H1 (cell line): ENCODE data around the gene ADTRP. TPM values are rescaled to one million over a fixed set of nuclear protein-coding genes. Genes with fewer than 3 reads are reported as not detected.
A peak's percentile ranks its signal among the peaks of the same experiment; 100 is the strongest.

Source experiments
- CTCF ChIA-PET: fragments of 300-600 bp; sonication (Branson Sonifier 250); formaldehyde crosslinking; loops from one replicate; lab custom pipeline; 2021; ENCODE audit not compliant: partially characterized antibody; lab: Charles Lee
- POLR2A ChIA-PET: fragments of 300-600 bp; sonication (Branson Sonifier 250); formaldehyde crosslinking; loops from one replicate; lab custom pipeline; 2021; ENCODE audit warnings: inconsistent platforms; ENCODE audit not compliant: partially characterized antibody; lab: Charles Lee
- DNase-seq, 2 experiments: peaks; one replicate each; pipeline versions ENCODE4 v3.0.0 to v3.0.0-alpha.2; 2010 to 2022; ENCODE audit warnings: low spot score in 2 of 2, low read depth in 1 of 2, mixed read lengths in 1 of 2
- FAIRE-seq: peaks from 2 replicates; lab custom pipeline; 2011; peaks lifted over from hg19 to GRCh38; lab: Jason Lieb, UNC
- H2AFZ ChIP-seq: 2 replicates; pipeline ENCODE4 v1.8.1; 2012; ENCODE audit warnings: low read length, inconsistent platforms
- H2AK5ac ChIP-seq: 2 replicates; pipeline ENCODE4 v1.6.1; 2013; ENCODE audit warnings: low read depth, low read length
- H2BK120ac ChIP-seq: replicated peaks from 2 replicates; pipeline ENCODE3; 2013; ENCODE audit warnings: low read depth, low read length, inconsistent platforms
- H2BK12ac ChIP-seq: 2 replicates; pipeline ENCODE4 v1.6.1; 2013; ENCODE audit warnings: low read depth, low read length
- H2BK15ac ChIP-seq: 2 replicates; pipeline ENCODE4 v1.6.1; 2013; ENCODE audit warnings: low read length
- H2BK20ac ChIP-seq: 2 replicates; pipeline ENCODE4 v1.6.1; 2013; ENCODE audit warnings: low read length
- H2BK5ac ChIP-seq: 2 replicates; pipeline ENCODE4 v1.6.1; 2013; ENCODE audit warnings: low read depth, low read length
- H3K14ac ChIP-seq: 2 replicates; pipeline ENCODE4 v1.6.1; 2013; ENCODE audit warnings: inconsistent platforms; ENCODE audit not compliant: insufficient read length
- H3K18ac ChIP-seq: 2 replicates; pipeline ENCODE4 v1.6.1; 2013; ENCODE audit warnings: low read length; ENCODE audit errors: extremely low read depth
- H3K23ac ChIP-seq: 2 replicates; pipeline ENCODE4 v1.6.1; 2013; ENCODE audit warnings: inconsistent platforms; ENCODE audit not compliant: insufficient read length
- H3K23me2 ChIP-seq: 2 replicates; pipeline ENCODE4 v1.6.1; 2013; ENCODE audit warnings: low read depth, low read length
- H3K27ac ChIP-seq: 2 replicates; pipeline ENCODE4 v1.6.1; 2011; ENCODE audit warnings: low read depth, low read length, inconsistent platforms
- H3K27me3 ChIP-seq, 4 experiments: replicated peaks in 1 of 4; 1 replicate in 1 of 4; 2 replicates in 3 of 4; pipeline versions ENCODE4 v1.6.1 to v1.8.1; 2011 to 2013; ENCODE audit warnings: low read length in 3 of 4, mild to moderate bottlenecking in 3 of 4, inconsistent platforms in 2 of 4, mixed read lengths in 2 of 4, moderate library complexity in 1 of 4; ENCODE audit not compliant: control insufficient read depth in 3 of 4, insufficient read depth in 3 of 4; ENCODE audit errors: extremely low read depth in 1 of 4
- H3K36me3 ChIP-seq, 4 experiments: 2 replicates each; pipeline versions ENCODE4 v1.6.1 to v1.8.1; 2011 to 2013; ENCODE audit warnings: mild to moderate bottlenecking in 4 of 4, low read length in 3 of 4, moderate library complexity in 2 of 4, control low read depth in 1 of 4, inconsistent platforms in 1 of 4; ENCODE audit not compliant: insufficient read depth in 4 of 4, control insufficient read depth in 2 of 4
- H3K4ac ChIP-seq: replicated peaks from 2 replicates; pipeline ENCODE3; 2013; ENCODE audit warnings: low read length, low read depth, mixed read lengths, inconsistent platforms; ENCODE audit not compliant: insufficient read length
- H3K4me1 ChIP-seq, 4 experiments: replicated peaks in 1 of 4; 1 replicate in 1 of 4; 2 replicates in 3 of 4; pipeline versions ENCODE4 v1.6.1 to v1.8.1; 2011 to 2013; ENCODE audit warnings: low read length in 3 of 4, inconsistent platforms in 2 of 4, mixed read lengths in 1 of 4; ENCODE audit not compliant: insufficient read depth in 4 of 4, control insufficient read depth in 3 of 4
- H3K4me2 ChIP-seq, 2 experiments: 2 replicates each; pipeline versions ENCODE4 v1.6.1 to v1.8.1; 2011 to 2013; ENCODE audit warnings: low read depth in 2 of 2, low read length in 2 of 2, control low read depth in 1 of 2, inconsistent platforms in 1 of 2, mild to moderate bottlenecking in 1 of 2; ENCODE audit not compliant: insufficient read depth in 1 of 2
- H3K4me3 ChIP-seq, 4 experiments: fragments of 200-600, 300-600 bp in 1 of 4; sonication (generic), shearing (Covaris generic), sonication (Bioruptor Twin) in 1 of 4; 2 replicates each; pipeline versions ENCODE4 v1.5.1 to v1.8.1; 2011 to 2016; ENCODE audit warnings: low read length in 4 of 4, low read depth in 3 of 4, control low read depth in 2 of 4, inconsistent platforms in 2 of 4, mild to moderate bottlenecking in 2 of 4, mixed read lengths in 1 of 4, moderate library complexity in 1 of 4; ENCODE audit not compliant: insufficient read depth in 2 of 4; ENCODE audit errors: extremely low read depth in 1 of 4
- H3K56ac ChIP-seq: replicated peaks from 2 replicates; pipeline ENCODE3; 2013; ENCODE audit warnings: low read depth, mild to moderate bottlenecking, mixed read lengths, low read length, inconsistent platforms; ENCODE audit not compliant: insufficient read length
- H3K79me1 ChIP-seq: 2 replicates; pipeline ENCODE4 v1.6.1; 2013; ENCODE audit warnings: low read depth, low read length, control low read depth
- H3K79me2 ChIP-seq, 2 experiments: 2 replicates each; pipeline versions ENCODE4 v1.6.1 to v1.8.1; 2012 to 2013; ENCODE audit warnings: low read length in 2 of 2, mild to moderate bottlenecking in 2 of 2, inconsistent platforms in 1 of 2; ENCODE audit not compliant: insufficient read depth in 2 of 2, control insufficient read depth in 1 of 2
- H3K9ac ChIP-seq, 4 experiments: replicated peaks in 1 of 4; 1 replicate in 1 of 4; 2 replicates in 3 of 4; pipeline versions ENCODE4 v1.6.1 to v1.8.1; 2011 to 2013; ENCODE audit warnings: low read depth in 3 of 4, low read length in 3 of 4, control low read depth in 2 of 4, mild to moderate bottlenecking in 2 of 4, moderate library complexity in 2 of 4, inconsistent platforms in 1 of 4; ENCODE audit errors: extremely low read depth in 1 of 4
- H3K9me3 ChIP-seq, 2 experiments: 2 replicates each; pipeline versions ENCODE4 v1.6.1 to v1.8.1; 2012 to 2013; ENCODE audit warnings: mild to moderate bottlenecking in 2 of 2, moderate library complexity in 2 of 2, control low read depth in 1 of 2, inconsistent platforms in 1 of 2, low read depth in 1 of 2, low read length in 1 of 2, mixed read lengths in 1 of 2; ENCODE audit not compliant: insufficient read depth in 2 of 2
- H4K20me1 ChIP-seq, 2 experiments: replicated peaks in 1 of 2; 2 replicates each; pipeline versions ENCODE3 to v1.8.1; 2011 to 2013; ENCODE audit warnings: inconsistent platforms in 2 of 2, low read length in 2 of 2, mild to moderate bottlenecking in 1 of 2; ENCODE audit not compliant: insufficient read depth in 2 of 2, control insufficient read depth in 1 of 2
- H4K5ac ChIP-seq: 2 replicates; pipeline ENCODE4 v1.6.1; 2013; ENCODE audit warnings: low read length, low read depth, mixed read lengths, inconsistent platforms; ENCODE audit not compliant: insufficient read length
- H4K8ac ChIP-seq: 2 replicates; pipeline ENCODE4 v1.8.0; 2013; ENCODE audit warnings: mild to moderate bottlenecking, moderate library complexity, low read length, inconsistent platforms; ENCODE audit not compliant: insufficient read depth; ENCODE audit errors: extremely low read depth
- H4K91ac ChIP-seq: replicated peaks from 2 replicates; pipeline ENCODE3; 2013; ENCODE audit warnings: low read length, mixed read lengths, inconsistent platforms; ENCODE audit not compliant: insufficient read length
- BRCA1 ChIP-seq: IDR thresholded peaks from 2 replicates; pipeline ENCODE4 v1.6.1; 2012; ENCODE audit warnings: low read depth, low read length, improper control_type of control experiment
- GTF2F1 ChIP-seq: IDR thresholded peaks from 2 replicates; pipeline ENCODE4 v1.6.1; 2012; ENCODE audit warnings: low read depth, low read length, improper control_type of control experiment, borderline replicate concordance
- HDAC2 ChIP-seq, 2 experiments: fragments of 300-600 bp in 1 of 2; sonication (generic) in 1 of 2; IDR thresholded peaks; 2 replicates each; pipeline ENCODE4 v1.6.1; 2011 to 2012; ENCODE audit warnings: low read depth in 2 of 2, low read length in 2 of 2, mild to moderate bottlenecking in 2 of 2, moderate library complexity in 2 of 2, borderline replicate concordance in 1 of 2, inconsistent platforms in 1 of 2
- NANOG ChIP-seq: IDR thresholded peaks from 2 replicates; pipeline ENCODE4 v1.6.1; 2011; ENCODE audit warnings: low read length, low read depth, mild to moderate bottlenecking, inconsistent platforms; ENCODE audit not compliant: insufficient read depth, poor library complexity, severe bottlenecking
- RAD21 ChIP-seq, 2 experiments: IDR thresholded peaks in 1 of 2; conservative IDR thresholded peaks in 1 of 2; 2 replicates each; pipeline ENCODE4 v1.6.1; 2011; ENCODE audit warnings: low read depth in 2 of 2, low read length in 2 of 2, improper control_type of control experiment in 1 of 2, inconsistent platforms in 1 of 2, mild to moderate bottlenecking in 1 of 2, moderate library complexity in 1 of 2
- SP2 ChIP-seq: IDR thresholded peaks from 2 replicates; pipeline ENCODE4 v1.6.1; 2012; ENCODE audit warnings: mild to moderate bottlenecking, low read length, inconsistent platforms
- YY1 ChIP-seq: IDR thresholded peaks from 2 replicates; pipeline ENCODE4 v1.6.1; 2011; ENCODE audit warnings: low read depth, mild to moderate bottlenecking, low read length
- WGBS, 2 experiments: shearing (Covaris generic) in 1 of 2; methylation state at CpG; one replicate each; pipeline versions ENCODE4 v1.1.6 to v1.1.7; 2013 to 2015; ENCODE audit warnings: low lambda C conversion rate in 2 of 2, mixed read lengths in 2 of 2, inconsistent platforms in 1 of 2, low coverage in 1 of 2, missing lambda C conversion rate in 1 of 2; ENCODE audit not compliant: insufficient replicate concordance in 2 of 2, insufficient coverage in 1 of 2, insufficient read length in 1 of 2; ENCODE audit errors: extremely low coverage in 1 of 2, missing lambda C conversion rate in 1 of 2; 5-methylcytosine and 5-hydroxymethylcytosine counted together
- polyA plus RNA-seq, 7 experiments: library from polyadenylated mRNA; depleted of rRNA in 3 of 7; stranded (reverse) in 5 of 7; unstranded in 2 of 7; fragments of >200 nt in 5 of 7; fragments of 200-250 nt in 2 of 7; gene quantifications; 1 replicate in 5 of 7; 2 replicates in 1 of 7; 4 replicates in 1 of 7; pipeline versions ENCODE4 v1.2.1 to v1.2.3, GENCODE V29; 2011 to 2013; ENCODE audit warnings: missing spikeins in 2 of 7, mixed read lengths in 2 of 7
- total RNA-seq: library from RNA; stranded (reverse); fragmentation: NEBNext Ultra II Directional; extraction: Animal tissue kit (Norgen Biotek cat#: 25700); gene quantifications from 2 replicates; pipeline ENCODE4 v1.2.1, GENCODE V29; 2021
- TF ChIP-seq, protein P1 (sequence below): IDR thresholded peaks from 2 replicates; pipeline ENCODE4 v1.6.1; 2012; ENCODE audit warnings: low read length, inconsistent platforms
- TF ChIP-seq, protein P2 (sequence below): IDR thresholded peaks from 2 replicates; pipeline ENCODE4 v1.6.1; 2012; ENCODE audit warnings: inconsistent platforms

ADTRP gene
- total and polyA plus RNA-seq, 2 of the 8 experiments (the other 6 are each of a cell fraction or from before 2014, with no cell fraction given), result 0.08 to 0.45 TPM

DNA sequence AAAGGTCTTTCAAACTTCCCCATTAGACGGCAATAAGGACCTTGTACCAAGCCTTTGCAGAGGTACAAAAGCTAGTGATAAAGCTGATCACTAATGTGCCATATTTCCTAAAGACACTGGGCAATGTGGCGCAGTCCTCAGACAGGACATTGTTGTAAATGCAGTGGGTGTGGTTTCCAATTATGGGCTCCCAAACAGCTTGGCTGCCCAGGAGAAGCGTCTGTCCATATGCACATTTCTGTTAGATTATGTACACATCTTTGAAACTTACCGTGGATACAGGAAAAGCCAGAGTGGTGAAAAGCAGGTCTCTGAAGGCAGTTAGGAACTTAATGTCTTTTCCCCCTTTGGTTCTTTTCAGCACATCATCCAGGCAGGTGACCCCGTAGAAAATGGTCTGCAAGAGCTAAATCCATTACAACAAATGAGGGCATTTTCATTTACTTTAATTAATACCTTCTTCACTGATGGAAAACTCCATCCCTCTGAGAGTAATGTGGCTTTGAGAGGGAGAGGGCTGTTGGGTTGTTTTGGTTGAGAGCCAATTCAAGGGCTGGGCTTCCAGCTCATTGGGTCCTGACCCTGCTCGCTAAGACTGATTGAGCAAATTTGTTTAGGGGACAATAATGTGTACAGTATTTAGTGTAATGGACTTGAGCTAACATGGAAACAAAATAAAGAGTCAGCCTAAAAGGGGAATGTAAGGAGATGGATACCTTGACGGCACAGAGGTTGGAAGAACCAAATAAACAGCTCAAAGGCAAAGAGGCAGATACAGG lies 10.4 kb downstream of the ADTRP start:
- H4K91ac ChIP-seq, result peak overlapping the region; percentile 12
- H2AK5ac ChIP-seq, result no peak overlapping the region
- no peak overlapping the region for H2BK5ac ChIP-seq
- H3K9me3 ChIP-seq, result no peaks in the 10 kb centered on the region
- no peak overlapping the region for H3K9ac ChIP-seq
- no peak overlapping the region for H4K8ac ChIP-seq
- H3K27me3 ChIP-seq, result no peaks in the 10 kb centered on the region
- H3K79me2 ChIP-seq, result no peaks in the 10 kb centered on the region
- H4K5ac ChIP-seq, result no peak overlapping the region
- FAIRE-seq (no peak), DNase-seq (no peak)
- no peak overlapping the region for H3K56ac ChIP-seq
- no peak overlapping the region for H3K23ac ChIP-seq
- H3K4me1 ChIP-seq, result peaks cover 0 to 12% (median 7%) of the 10 kb centered on the region in 4 experiments
- no peak overlapping the region for H3K4ac ChIP-seq
- CTCF ChIA-PET, result interaction anchor here (0.7 to 1.2 kb wide), 3 partner anchors 9 to 192 kb away, joined by 3 to 4 read pairs (median 3); no protein-coding TSS in a partner anchor
- H3K27ac ChIP-seq, result no peak overlapping the region
- no peaks in the 10 kb centered on the region for H3K36me3 ChIP-seq
- H3K4me3 ChIP-seq, result no peak overlapping the region
- H4K20me1 ChIP-seq, result no peaks in the 10 kb centered on the region
- H2BK12ac ChIP-seq, result no peak overlapping the region
- POLR2A ChIA-PET, result no interaction called here
- WGBS, 2 experiments, result 89% methylated on average over 7 of the region's 7 CpGs; no CpG with 5 or more reads in 1 of the 2 experiments
- H3K14ac ChIP-seq, result no peak overlapping the region
- H2AFZ ChIP-seq, result no peak overlapping the region
- H3K4me2 ChIP-seq, result no peak overlapping the region
- no peak overlapping the region for H2BK15ac ChIP-seq
- H3K79me1 ChIP-seq, result no peaks in the 10 kb centered on the region
- no peaks in the 10 kb centered on the region for H3K23me2 ChIP-seq
- H2BK20ac ChIP-seq, result no peak overlapping the region
- no peak overlapping the region for H3K18ac ChIP-seq
- no peak overlapping the region for H2BK120ac ChIP-seq
- TF ChIP-seq YY1, result no peak
- TF ChIP-seq RAD21 (IDR thresholded peaks at IDR 0.05 in 1 of 2, conservative IDR thresholded peaks at IDR 0.05 in 1 of 2; ENCODE audit: low read depth in 2 of 2, low read length in 2 of 2), result no peak
- no peak for TF ChIP-seq HDAC2 (IDR thresholded peaks at IDR 0.05; ENCODE audit: borderline replicate concordance in 1 of 2, low read depth in 2 of 2, low read length in 2 of 2)
- TF ChIP-seq, protein P1, sequence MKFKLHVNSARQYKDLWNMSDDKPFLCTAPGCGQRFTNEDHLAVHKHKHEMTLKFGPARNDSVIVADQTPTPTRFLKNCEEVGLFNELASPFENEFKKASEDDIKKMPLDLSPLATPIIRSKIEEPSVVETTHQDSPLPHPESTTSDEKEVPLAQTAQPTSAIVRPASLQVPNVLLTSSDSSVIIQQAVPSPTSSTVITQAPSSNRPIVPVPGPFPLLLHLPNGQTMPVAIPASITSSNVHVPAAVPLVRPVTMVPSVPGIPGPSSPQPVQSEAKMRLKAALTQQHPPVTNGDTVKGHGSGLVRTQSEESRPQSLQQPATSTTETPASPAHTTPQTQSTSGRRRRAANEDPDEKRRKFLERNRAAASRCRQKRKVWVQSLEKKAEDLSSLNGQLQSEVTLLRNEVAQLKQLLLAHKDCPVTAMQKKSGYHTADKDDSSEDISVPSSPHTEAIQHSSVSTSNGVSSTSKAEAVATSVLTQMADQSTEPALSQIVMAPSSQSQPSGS, result no peak
- TF ChIP-seq BRCA1, result no peak
- TF ChIP-seq, protein P2, sequence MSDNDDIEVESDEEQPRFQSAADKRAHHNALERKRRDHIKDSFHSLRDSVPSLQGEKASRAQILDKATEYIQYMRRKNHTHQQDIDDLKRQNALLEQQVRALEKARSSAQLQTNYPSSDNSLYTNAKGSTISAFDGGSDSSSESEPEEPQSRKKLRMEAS, result no peak
- TF ChIP-seq GTF2F1, result no peak
- TF ChIP-seq NANOG, result no peak
- no peak for TF ChIP-seq SP2
